Astrocyte of the spinal cord (primary cell): ENCODE data around the gene NLRP6.
"Not testable (repeated sequence)": the region's sequence is repeated elsewhere in the genome, so short reads cannot be mapped to it uniquely, and the experiment has no call there.

Experiments used
- DNase-seq: peaks from one replicate; pipeline ENCODE4 v3.0.0; 2011; ENCODE audit warnings: low read depth, low spot score
- H3K4me3 ChIP-seq: 2 replicates; pipeline ENCODE4 v1.5.1; 2011; ENCODE audit warnings: low read depth, mild to moderate bottlenecking, low read length, moderate library complexity
- in situ Hi-C: cut with HindIII; loops from 2 replicates; pipeline ENCODE4 v1.10.0; 2017; ENCODE audit warnings: low sequenced_read_pairs
- TF ChIP-seq, protein P1 (sequence below): IDR thresholded peaks from 2 replicates; pipeline ENCODE4 v1.5.1; 2012; ENCODE audit warnings: low read depth, mild to moderate bottlenecking, low read length, inconsistent platforms

NLRP6 gene

DNA sequence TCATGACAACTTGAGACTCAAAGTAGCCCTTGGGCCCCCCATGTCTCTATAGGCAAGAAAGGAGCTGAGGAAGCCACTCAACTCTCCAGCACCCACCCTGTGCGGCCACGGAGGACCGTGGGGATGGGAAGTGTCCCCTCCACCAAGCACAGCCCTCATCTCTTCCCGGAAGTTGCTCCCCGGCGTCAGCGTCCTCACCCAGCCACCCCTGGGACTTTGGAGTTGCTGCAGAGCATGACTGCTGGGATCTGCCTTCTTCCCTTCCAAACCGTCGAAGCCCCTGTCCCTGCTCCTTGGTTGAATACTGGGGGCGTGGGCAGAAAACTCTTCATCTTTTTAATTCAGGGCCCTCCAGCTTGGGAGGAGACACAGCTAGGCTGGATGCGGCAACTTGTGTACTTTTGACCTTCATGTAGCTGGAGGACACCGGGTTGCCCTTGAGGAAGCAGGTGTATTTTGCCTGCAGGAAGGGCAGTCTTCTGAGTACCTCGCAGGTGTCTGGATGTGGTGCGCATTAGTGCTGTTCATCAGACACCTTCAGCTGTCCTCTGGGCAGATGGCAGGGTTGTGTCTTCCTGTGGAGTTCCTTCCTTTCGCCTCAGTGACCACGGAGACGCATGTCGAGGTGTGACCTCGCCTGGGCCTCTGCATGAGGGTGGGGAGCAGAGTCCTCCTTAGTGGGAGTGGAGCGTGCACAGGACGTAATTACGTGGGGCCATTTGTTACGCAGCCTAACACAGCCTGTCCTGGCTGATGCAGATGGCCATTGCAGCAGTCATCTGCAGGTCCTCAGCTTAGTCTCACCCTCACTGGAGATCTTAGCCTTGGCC lies 54.7 kb downstream of the NLRP6 start:
- no peak for DNase-seq
- H3K4me3 ChIP-seq: no peak overlapping the region
- TF ChIP-seq, protein P1, sequence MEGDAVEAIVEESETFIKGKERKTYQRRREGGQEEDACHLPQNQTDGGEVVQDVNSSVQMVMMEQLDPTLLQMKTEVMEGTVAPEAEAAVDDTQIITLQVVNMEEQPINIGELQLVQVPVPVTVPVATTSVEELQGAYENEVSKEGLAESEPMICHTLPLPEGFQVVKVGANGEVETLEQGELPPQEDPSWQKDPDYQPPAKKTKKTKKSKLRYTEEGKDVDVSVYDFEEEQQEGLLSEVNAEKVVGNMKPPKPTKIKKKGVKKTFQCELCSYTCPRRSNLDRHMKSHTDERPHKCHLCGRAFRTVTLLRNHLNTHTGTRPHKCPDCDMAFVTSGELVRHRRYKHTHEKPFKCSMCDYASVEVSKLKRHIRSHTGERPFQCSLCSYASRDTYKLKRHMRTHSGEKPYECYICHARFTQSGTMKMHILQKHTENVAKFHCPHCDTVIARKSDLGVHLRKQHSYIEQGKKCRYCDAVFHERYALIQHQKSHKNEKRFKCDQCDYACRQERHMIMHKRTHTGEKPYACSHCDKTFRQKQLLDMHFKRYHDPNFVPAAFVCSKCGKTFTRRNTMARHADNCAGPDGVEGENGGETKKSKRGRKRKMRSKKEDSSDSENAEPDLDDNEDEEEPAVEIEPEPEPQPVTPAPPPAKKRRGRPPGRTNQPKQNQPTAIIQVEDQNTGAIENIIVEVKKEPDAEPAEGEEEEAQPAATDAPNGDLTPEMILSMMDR: no peak
- in situ Hi-C loops: no loop called here

DNA sequence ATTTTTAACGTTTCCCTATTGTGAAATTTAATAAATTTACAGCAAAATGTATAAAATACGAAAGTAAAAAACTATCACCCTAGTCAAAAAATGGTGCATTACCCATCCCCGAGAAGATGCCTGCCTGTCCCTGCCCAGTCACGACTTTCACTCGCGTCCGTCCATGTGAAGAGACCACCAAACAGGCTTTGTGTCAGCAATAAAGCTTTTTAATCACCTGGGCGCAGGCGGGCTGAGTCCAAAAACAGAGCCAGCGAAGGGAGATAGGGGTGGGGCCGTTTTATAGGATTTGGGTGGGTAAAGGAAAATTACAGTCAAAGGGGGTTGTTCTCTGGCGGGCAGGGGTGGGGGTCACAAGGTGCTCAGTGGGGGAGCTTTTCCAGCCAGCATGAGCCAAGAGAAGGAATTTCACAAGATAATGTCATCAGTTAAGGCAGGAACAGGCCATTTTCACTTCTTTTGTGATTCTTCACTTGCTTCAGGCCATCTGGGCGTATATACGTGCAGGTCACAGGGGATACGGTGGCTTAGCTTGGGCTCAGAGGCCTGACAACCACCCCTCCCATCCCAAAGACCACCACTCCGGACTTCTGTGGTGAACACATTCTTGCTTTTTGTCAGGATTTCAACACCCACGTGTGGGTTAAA lies 55.5 kb downstream of the NLRP6 start:
- DNase-seq, in situ Hi-C loops, H3K4me3 ChIP-seq: not testable (repeated sequence)

DNA sequence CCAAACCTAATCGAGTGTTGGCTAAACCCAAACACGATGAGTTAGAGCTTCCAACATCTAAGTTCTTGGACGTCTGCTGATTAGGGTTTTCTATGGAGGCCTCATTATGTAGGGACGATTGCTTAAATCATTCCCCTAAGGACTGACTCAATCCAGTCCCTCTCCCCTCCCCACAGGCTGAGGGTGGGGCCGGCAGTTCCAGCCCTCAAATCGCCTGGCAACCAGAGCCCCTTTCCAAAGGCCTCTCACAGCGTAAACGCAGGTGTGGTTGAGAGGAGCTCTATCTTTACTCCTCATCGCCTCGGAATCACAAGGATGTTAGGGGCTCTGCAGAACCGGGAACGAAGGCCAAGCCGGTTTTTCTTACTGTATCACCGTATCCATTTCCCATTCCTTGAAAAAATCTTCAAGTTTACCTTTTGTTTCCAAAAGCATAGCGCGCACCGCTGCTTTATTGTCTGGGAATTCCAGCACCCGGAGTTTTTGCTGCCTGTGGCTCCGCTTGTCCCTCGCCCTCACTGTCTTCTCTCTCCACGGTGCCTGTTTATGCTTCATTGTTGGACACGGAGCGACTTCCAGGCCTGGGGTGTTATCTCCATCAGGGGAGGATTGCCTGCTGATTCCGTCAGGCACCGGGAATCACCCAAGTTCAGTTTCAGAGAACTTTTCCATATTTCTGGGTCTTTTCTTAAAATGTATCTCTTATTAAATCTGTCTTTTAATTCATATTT lies 56.2 kb downstream of the NLRP6 start:
- DNase-seq: no peak
- no peak overlapping the region for H3K4me3 ChIP-seq
- in situ Hi-C loops: no loop called here
- TF ChIP-seq, protein P1: no peak
